ENCODE measurements around the gene PCP4L1.

The PCP4L1 gene

DNA sequence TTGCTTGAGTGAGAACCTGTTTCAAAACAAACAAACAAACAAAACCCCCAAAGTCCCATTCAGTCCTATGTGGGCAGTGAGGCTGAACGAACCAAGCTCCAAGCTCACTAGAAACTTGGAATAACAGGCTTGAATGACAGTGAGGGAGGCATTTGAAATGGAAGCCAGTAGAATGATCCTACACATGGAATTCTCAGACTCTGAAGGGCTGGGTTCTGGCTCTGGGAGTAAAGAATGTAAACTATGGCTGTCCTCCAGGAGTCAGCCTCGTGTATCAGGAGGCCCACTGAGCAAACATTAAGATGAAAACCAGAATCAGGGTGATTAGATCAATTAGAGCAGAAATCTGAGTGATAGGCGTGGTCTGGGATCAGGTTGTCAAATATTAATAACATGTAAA lies 14.9 kb downstream of the PCP4L1 start:
- Histone ChIP-seq H3K27ac (ENCODE audit: low read depth, low read length) (no peak overlapping the region), H3K4me1 (ENCODE audit: control insufficient read depth, insufficient read depth, low read length) (no peaks in the 10 kb centered on the region), H3K9me3 (ENCODE audit: control insufficient read depth, insufficient read depth, low read depth, low read length) (no peaks in the 10 kb centered on the region), H3K36me3 (ENCODE audit: control insufficient read depth, insufficient read depth, low read length) (no peaks in the 10 kb centered on the region), H3K4me3 (ENCODE audit: low read depth, low read length) (no peak overlapping the region), H3K27me3 (ENCODE audit: control insufficient read depth, insufficient read depth, low read length) (peaks cover 6% of the 10 kb centered on the region; the same call in 1 of the 2 replicates), H3K9ac (ENCODE audit: low read length) (no peak overlapping the region)

DNA sequence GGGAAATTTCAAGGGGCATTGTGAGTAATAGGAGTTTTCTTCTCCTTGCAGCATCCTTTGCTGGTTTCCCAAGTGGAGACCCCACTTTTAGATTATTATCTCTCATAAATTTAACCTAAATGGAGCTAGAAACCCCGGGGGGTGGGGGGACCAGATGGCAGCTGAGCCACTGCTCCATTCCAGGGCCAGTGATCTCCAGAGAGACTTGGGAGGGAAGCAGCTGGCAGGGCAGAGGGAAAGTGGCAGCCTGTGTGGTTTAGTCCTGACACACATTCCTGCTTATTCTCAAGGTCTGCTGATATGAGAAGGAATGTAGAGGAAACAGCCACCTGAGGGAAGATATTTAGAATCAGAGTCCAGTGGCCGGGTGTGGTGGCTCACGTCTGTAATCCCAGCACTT lies 16.3 kb downstream of the PCP4L1 start:
- Histone ChIP-seq H3K27ac (ENCODE audit: low read depth, low read length) (no peak overlapping the region), H3K27me3 (ENCODE audit: control insufficient read depth, insufficient read depth, low read length) (peaks cover 6% of the 10 kb centered on the region; the same call in 1 of the 2 replicates), H3K4me1 (ENCODE audit: control insufficient read depth, insufficient read depth, low read length) (no peaks in the 10 kb centered on the region), H3K36me3 (ENCODE audit: control insufficient read depth, insufficient read depth, low read length) (no peaks in the 10 kb centered on the region), H3K9ac (ENCODE audit: low read length) (no peak overlapping the region), H3K4me3 (ENCODE audit: low read depth, low read length) (no peak overlapping the region), H3K9me3 (ENCODE audit: control insufficient read depth, insufficient read depth, low read depth, low read length) (no peaks in the 10 kb centered on the region)

DNA sequence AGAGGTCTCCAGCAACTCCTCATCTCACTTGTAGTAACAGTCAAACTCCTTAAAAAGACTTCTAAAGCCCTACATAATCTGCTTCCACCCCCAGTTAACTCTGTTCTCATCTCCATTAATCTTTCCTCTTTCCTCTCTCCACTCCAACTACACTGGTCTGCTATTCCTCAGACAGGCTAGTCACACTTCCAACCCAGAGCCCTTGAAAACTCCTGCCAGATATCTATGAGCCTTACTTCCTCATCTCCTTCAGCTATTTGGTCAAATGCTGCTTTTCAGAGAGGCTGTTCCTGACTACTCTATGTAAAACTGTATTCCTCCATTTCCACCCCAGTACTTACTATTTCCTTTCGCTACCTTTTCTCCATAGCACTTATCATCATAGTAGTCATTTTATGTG lies 24.4 kb downstream of the PCP4L1 start:
- Histone ChIP-seq H3K36me3 (ENCODE audit: control insufficient read depth, insufficient read depth, low read length) (no peaks in the 10 kb centered on the region), H3K9ac (ENCODE audit: low read length) (no peak overlapping the region), H3K4me1 (ENCODE audit: control insufficient read depth, insufficient read depth, low read length) (peaks cover 6% of the 10 kb centered on the region; the same call in 1 of the 2 replicates), H3K4me3 (ENCODE audit: low read depth, low read length) (no peak overlapping the region), H3K27ac (ENCODE audit: low read depth, low read length) (no peak overlapping the region), H3K9me3 (ENCODE audit: control insufficient read depth, insufficient read depth, low read depth, low read length) (no peaks in the 10 kb centered on the region), H3K27me3 (ENCODE audit: control insufficient read depth, insufficient read depth, low read length) (peaks cover 7% of the 10 kb centered on the region)

DNA sequence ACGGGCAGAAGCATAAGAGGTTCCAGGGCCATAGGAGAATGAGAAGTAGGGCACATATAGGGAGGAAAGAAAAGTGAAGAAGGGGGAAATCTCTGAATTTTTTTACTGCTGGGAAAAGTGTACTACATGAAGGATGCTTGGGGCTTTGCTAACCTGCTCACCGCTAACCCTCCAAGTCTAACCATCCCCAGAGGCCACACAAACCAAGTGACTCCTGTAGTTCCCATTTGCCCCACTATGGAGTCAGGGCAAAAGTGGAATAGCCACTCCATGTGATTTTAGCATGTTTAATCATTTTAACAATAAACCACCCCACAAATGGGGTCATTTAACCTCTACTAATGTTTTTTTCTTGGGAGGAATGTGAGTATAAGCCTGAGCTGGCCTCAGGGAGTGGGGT lies 26.6 kb downstream of the PCP4L1 start:
- Histone ChIP-seq H3K4me1 (ENCODE audit: control insufficient read depth, insufficient read depth, low read length) (peaks cover 6% of the 10 kb centered on the region; the same call in 1 of the 2 replicates), H3K9ac (ENCODE audit: low read length) (no peak overlapping the region), H3K27me3 (ENCODE audit: control insufficient read depth, insufficient read depth, low read length) (peaks cover 7% of the 10 kb centered on the region), H3K36me3 (ENCODE audit: control insufficient read depth, insufficient read depth, low read length) (no peaks in the 10 kb centered on the region), H3K27ac (ENCODE audit: low read depth, low read length) (no peak overlapping the region), H3K4me3 (ENCODE audit: low read depth, low read length) (no peak overlapping the region), H3K9me3 (ENCODE audit: control insufficient read depth, insufficient read depth, low read depth, low read length) (no peaks in the 10 kb centered on the region)

DNA sequence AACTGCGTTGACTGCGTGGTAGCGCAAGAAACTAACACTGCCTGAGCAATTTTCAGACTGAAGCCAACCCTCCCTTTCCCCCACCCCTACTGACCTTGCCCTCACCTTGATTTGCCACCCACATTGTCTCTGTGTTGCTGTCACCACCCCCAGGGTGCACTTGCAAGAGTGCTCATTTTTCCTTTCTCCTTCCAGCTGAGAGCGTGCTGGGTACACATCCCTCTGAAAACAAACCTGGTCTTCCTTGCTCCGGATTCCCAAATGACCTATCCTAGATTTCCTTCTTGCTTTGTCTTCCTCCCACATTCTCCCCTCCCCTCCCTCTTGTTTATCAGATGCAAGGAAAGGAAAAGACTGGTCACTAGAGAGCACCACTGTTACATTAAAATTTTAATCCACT lies 27.0 kb downstream of the PCP4L1 start:
- no peaks in the 10 kb centered on the region for H3K36me3 ChIP-seq (ENCODE audit: control insufficient read depth, insufficient read depth, low read length)
- H3K27ac ChIP-seq (ENCODE audit: low read depth, low read length) = no peak overlapping the region
- no peak overlapping the region for H3K4me3 ChIP-seq (ENCODE audit: low read depth, low read length)
- peaks cover 6% of the 10 kb centered on the region; the same call in 1 of the 2 replicates for H3K4me1 ChIP-seq (ENCODE audit: control insufficient read depth, insufficient read depth, low read length)
- H3K9ac ChIP-seq (ENCODE audit: low read length) = no peak overlapping the region
- H3K9me3 ChIP-seq (ENCODE audit: control insufficient read depth, insufficient read depth, low read depth, low read length) = no peaks in the 10 kb centered on the region
- H3K27me3 ChIP-seq (ENCODE audit: control insufficient read depth, insufficient read depth, low read length) = peaks cover 7% of the 10 kb centered on the region

DNA sequence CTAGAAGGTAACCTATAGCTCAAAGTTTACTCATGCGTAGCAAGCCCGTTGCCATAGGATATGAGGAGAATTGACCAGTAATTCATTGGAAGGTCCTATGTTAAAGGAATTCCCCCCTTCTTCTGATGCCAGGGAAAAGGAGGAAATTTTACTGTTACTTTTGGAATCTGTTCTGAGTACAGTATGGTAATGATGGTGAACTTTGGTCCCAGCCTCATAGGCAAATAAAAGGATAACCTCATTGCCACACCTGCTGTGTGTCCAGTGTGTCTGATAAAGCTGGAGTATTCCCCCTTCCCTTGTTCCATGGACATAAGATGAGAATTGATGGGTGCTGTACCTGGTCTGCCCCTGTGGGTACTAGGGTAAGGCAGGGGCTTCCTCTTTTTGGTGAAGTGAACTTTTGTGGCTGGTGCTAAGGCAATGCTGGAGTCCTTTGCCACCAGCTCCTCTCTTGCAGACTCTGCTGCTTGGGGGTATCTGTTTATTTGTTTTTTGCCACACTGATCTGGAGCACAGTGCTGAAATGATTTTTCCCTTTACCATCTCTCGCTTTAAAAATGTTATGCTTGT lies 29.0 kb downstream of the PCP4L1 start:
- no peak overlapping the region for H3K4me3 ChIP-seq (ENCODE audit: low read depth, low read length)
- peaks cover 7% of the 10 kb centered on the region for H3K27me3 ChIP-seq (ENCODE audit: control insufficient read depth, insufficient read depth, low read length)
- H3K27ac ChIP-seq (ENCODE audit: low read depth, low read length) = no peak overlapping the region
- H3K36me3 ChIP-seq (ENCODE audit: control insufficient read depth, insufficient read depth, low read length) = no peaks in the 10 kb centered on the region
- peaks cover 8% of the 10 kb centered on the region; the same call in 1 of the 2 replicates for H3K4me1 ChIP-seq (ENCODE audit: control insufficient read depth, insufficient read depth, low read length)
- no peaks in the 10 kb centered on the region for H3K9me3 ChIP-seq (ENCODE audit: control insufficient read depth, insufficient read depth, low read depth, low read length)
- H3K9ac ChIP-seq (ENCODE audit: low read length) = no peak overlapping the region

DNA sequence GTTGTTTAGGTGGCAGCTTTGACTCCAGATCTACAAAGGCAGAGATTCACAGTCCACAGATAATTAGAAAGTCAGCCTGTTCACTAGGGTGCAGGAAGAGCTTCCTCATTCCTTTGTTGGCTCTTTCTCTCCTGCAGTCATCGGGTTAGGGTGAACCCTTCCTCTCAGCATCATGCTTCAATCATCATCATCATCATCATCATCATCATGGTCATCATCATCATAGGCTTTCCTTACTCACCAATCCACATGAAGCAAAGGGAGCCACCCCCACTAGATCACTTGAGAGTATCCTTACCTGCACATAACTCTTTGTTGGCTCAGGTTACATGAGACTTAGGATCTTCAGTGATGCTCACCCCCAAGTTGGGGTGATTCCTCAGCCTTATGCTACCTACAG lies 32.2 kb downstream of the PCP4L1 start:
- no peaks in the 10 kb centered on the region for H3K27me3 ChIP-seq (ENCODE audit: control insufficient read depth, insufficient read depth, low read length)
- H3K4me3 ChIP-seq (ENCODE audit: low read depth, low read length) = no peak overlapping the region
- no peak overlapping the region for H3K27ac ChIP-seq (ENCODE audit: low read depth, low read length)
- H3K36me3 ChIP-seq (ENCODE audit: control insufficient read depth, insufficient read depth, low read length) = no peaks in the 10 kb centered on the region
- H3K4me1 ChIP-seq (ENCODE audit: control insufficient read depth, insufficient read depth, low read length) = peaks cover 2% of the 10 kb centered on the region; the same call in 1 of the 2 replicates
- H3K9ac ChIP-seq (ENCODE audit: low read length) = no peak overlapping the region
- no peaks in the 10 kb centered on the region for H3K9me3 ChIP-seq (ENCODE audit: control insufficient read depth, insufficient read depth, low read depth, low read length)

DNA sequence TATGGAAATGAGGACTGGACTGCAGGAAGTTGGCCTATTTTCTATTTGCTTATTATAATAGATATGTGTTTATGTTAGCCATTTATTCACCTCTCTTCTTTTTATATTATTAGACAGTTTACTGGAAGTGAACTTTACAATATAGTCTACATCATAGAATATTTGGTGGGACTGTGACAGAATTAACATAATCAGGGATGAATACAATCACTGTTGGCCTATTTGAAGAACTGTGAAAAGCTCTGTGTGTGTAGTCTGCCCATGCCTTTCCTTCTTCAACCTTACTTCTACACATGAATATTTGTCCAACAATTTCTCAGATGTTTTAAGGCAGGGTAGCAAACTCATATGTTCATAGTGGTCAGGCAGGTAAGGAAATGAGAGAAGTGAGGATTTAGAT lies 38.9 kb downstream of the PCP4L1 start:
- Histone ChIP-seq H3K27me3 (ENCODE audit: control insufficient read depth, insufficient read depth, low read length) (no peaks in the 10 kb centered on the region), H3K4me1 (ENCODE audit: control insufficient read depth, insufficient read depth, low read length) (no peaks in the 10 kb centered on the region), H3K36me3 (ENCODE audit: control insufficient read depth, insufficient read depth, low read length) (no peaks in the 10 kb centered on the region)

DNA sequence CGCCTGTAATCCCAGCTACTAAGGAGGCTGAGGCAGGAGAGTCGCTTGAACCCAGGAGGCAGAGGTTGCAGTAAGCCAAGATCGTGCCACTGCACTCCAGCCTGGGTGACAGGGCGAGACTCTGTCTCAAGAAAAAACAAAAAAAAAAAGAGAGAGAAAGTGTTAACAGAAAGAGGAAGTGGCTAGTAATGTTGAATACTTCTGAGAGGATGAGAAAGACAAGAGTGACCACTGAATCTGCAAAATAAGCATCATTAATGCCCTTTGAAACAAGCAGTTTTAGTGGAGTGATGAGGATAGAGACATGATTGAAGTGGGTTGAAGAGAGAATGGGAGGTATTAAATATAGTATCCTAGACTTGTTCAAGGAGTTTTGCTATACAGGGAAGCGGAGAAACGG lies 39.6 kb downstream of the PCP4L1 start:
- H3K9me3 ChIP-seq (ENCODE audit: control insufficient read depth, insufficient read depth, low read depth, low read length) = no peaks in the 10 kb centered on the region
- no peak overlapping the region for H3K9ac ChIP-seq (ENCODE audit: low read length)
- no peak overlapping the region for H3K27ac ChIP-seq (ENCODE audit: low read depth, low read length)
- H3K27me3 ChIP-seq (ENCODE audit: control insufficient read depth, insufficient read depth, low read length) = no peaks in the 10 kb centered on the region
- no peaks in the 10 kb centered on the region for H3K4me1 ChIP-seq (ENCODE audit: control insufficient read depth, insufficient read depth, low read length)
- H3K4me3 ChIP-seq (ENCODE audit: low read depth, low read length) = no peak overlapping the region
- H3K36me3 ChIP-seq (ENCODE audit: control insufficient read depth, insufficient read depth, low read length) = no peaks in the 10 kb centered on the region

More for the DNA sequence above, 38.9 kb downstream of the PCP4L1 start:
- Histone ChIP-seq H3K9me3 (ENCODE audit: control insufficient read depth, insufficient read depth, low read depth, low read length) (no peaks in the 10 kb centered on the region), H3K9ac (ENCODE audit: low read length) (no peak overlapping the region), H3K27ac (ENCODE audit: low read depth, low read length) (no peak overlapping the region), H3K4me3 (ENCODE audit: low read depth, low read length) (no peak overlapping the region)

DNA sequence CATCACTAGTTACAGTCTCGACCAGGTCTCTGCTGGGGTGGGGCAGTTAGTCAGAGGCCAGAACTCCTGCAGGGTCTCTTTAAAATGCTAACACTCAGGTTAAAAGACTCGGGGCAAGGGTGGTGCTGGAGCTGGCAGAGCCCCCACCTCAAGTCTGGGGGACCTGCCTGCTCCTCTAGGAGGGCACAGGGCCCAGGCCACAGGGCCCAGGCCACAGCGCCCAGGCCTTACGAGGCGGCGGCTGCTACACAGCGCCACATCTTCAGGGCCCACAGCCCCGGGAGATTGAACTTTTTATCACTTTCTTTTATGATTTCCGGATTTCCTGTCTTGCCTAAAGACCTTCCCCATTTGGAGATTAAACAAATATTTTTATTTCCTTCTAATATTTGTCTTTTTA lies 40.8 kb downstream of the PCP4L1 start:
- no peaks in the 10 kb centered on the region for H3K9me3 ChIP-seq (ENCODE audit: control insufficient read depth, insufficient read depth, low read depth, low read length)
- H3K27me3 ChIP-seq (ENCODE audit: control insufficient read depth, insufficient read depth, low read length) = no peaks in the 10 kb centered on the region
- no peak overlapping the region for H3K27ac ChIP-seq (ENCODE audit: low read depth, low read length)
- H3K36me3 ChIP-seq (ENCODE audit: control insufficient read depth, insufficient read depth, low read length) = no peaks in the 10 kb centered on the region
- H3K4me3 ChIP-seq (ENCODE audit: low read depth, low read length) = no peak overlapping the region
- no peak overlapping the region for H3K9ac ChIP-seq (ENCODE audit: low read length)
- H3K4me1 ChIP-seq (ENCODE audit: control insufficient read depth, insufficient read depth, low read length) = peaks cover 8% of the 10 kb centered on the region; the same call in 1 of the 2 replicates

DNA sequence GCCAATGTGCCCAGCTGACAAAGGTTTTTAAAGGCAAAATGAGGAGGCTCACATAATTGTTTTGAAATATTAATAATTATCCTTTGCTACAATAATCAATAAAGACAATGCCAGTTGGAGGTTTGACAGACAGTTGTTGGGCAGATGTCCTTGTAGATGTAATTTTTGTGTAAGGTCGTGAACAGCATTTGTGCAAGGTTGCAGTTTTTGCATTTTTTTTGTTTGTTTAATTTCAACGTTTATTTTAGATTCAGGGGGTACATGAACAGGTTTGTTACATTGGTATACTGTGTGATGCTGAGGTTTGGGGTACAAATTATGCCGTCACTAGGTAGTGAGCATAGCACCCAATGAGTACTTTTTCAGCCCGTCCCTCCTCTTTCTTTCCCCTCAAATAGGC lies 41.9 kb downstream of the PCP4L1 start:
- Histone ChIP-seq H3K9ac (ENCODE audit: low read length) (no peak overlapping the region), H3K27me3 (ENCODE audit: control insufficient read depth, insufficient read depth, low read length) (no peaks in the 10 kb centered on the region), H3K4me3 (ENCODE audit: low read depth, low read length) (no peak overlapping the region), H3K27ac (ENCODE audit: low read depth, low read length) (no peak overlapping the region), H3K36me3 (ENCODE audit: control insufficient read depth, insufficient read depth, low read length) (no peaks in the 10 kb centered on the region), H3K4me1 (ENCODE audit: control insufficient read depth, insufficient read depth, low read length) (peaks cover 16% of the 10 kb centered on the region), H3K9me3 (ENCODE audit: control insufficient read depth, insufficient read depth, low read depth, low read length) (no peaks in the 10 kb centered on the region)
